ENCODE data around the gene TSPAN32. TPM values are rescaled to one million over a fixed set of nuclear protein-coding genes. Genes with fewer than 3 reads are reported as not detected.
A peak's percentile ranks its signal among the peaks of the same experiment; 100 is the strongest.
"Not testable (repeated sequence)": the region's sequence is repeated elsewhere in the genome, so short reads cannot be mapped to it uniquely, and the experiment has no call there.

The TSPAN32 gene
- polyA plus RNA-seq, 3 donors from 2014 or later, result 132 to 223 (median 200) TPM

DNA sequence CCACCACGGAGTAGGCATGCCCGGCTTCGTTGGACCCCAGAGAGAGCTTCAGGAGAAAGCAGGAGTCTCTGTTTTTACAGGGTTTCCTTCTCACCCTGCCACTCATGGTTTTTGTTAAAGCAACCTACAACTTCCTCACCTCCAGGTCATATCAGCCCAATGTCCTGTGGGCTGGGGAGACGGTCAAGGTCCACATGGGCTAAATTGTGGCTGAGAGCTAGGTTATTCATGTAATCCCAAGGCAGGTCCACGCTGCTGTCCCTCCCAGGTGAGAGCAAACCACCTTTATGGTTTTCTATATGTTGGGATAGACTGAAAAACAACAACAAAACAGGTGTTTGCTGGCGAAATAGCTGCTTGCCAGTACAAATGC lies 19.5 kb downstream of the TSPAN32 start:
- no peak for DNase-seq
- peaks cover 20 to 24% of the 10 kb centered on the region in 2 donors for H3K4me1 Mint-ChIP-seq

DNA sequence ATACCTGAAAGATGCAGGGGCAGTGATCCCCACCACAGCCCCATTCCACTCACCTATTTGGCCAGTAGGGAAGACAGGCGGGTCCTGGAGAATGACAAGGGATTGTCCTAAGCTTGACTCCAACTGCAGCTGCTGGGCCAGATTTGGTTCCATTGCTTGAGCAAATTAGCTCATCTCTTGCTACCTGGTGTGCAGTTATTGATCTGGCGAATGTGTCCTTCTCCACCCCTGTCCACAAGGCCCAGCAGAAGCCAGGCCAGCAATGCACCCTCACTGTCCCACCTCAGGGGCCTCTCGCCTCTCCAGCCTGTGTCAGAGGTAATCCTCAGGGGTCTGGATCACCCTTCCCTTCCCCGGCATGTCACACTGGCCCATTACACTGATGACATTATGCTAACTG lies 23.3 kb downstream of the TSPAN32 start:
- H3K27ac Mint-ChIP-seq, result no peak overlapping the region
- no peaks in the 10 kb centered on the region for H3K4me1 Mint-ChIP-seq
- DNase-seq, result no peak
- H3K4me3 Mint-ChIP-seq, result no peak overlapping the region
- H3K27me3 Mint-ChIP-seq (ENCODE audit: low read depth in 3 of 3), result peaks cover 4 to 25% (median 19%) of the 10 kb centered on the region in 3 donors
- no peaks in the 10 kb centered on the region for H3K36me3 Mint-ChIP-seq
- H3K9me3 Mint-ChIP-seq, result peaks cover 0 to 10% (median 0%) of the 10 kb centered on the region in 6 donors

More for the DNA sequence above, 19.5 kb downstream of the TSPAN32 start:
- H3K27ac Mint-ChIP-seq, result no peak overlapping the region
- peaks cover 2 to 16% (median 10%) of the 10 kb centered on the region in 3 donors for H3K27me3 Mint-ChIP-seq (ENCODE audit: low read depth in 3 of 3)
- H3K4me3 Mint-ChIP-seq, result no peak overlapping the region
- H3K36me3 Mint-ChIP-seq, result peaks cover 0 to 3% (median 0%) of the 10 kb centered on the region in 3 donors
- peaks cover 0 to 10% (median under 1%) of the 10 kb centered on the region in 6 donors for H3K9me3 Mint-ChIP-seq

DNA sequence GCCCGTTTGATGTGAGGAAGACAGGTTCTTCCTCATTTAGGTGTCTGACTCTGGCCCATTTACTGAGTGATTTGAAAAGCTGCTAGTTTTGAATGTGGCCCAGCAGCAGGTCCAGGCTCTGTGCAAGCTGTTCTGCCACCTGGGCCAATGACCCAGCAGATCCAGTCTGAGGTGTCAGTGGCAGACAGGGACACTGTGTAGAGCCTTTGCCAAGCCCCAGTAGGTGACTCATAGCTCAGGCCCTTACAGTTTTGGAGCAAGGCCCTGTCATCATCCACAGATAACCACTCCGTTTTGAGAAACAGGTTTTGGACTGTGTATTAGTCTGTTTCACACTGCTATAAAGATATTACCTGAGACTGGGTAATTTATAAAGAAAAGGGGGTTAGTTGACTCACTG lies 23.9 kb downstream of the TSPAN32 start:
- Mint-ChIP-seq H3K4me3 (no peak overlapping the region), H3K4me1 (no peaks in the 10 kb centered on the region), H3K9me3 (peaks cover 0 to 11% (median 1%) of the 10 kb centered on the region in 6 donors), H3K27me3 (ENCODE audit: low read depth in 3 of 3) (peaks cover 4 to 28% (median 19%) of the 10 kb centered on the region in 3 donors), H3K36me3 (peaks cover 0 to 5% (median 0%) of the 10 kb centered on the region in 3 donors), H3K27ac (no peak overlapping the region)
- DNase-seq, result no peak

DNA sequence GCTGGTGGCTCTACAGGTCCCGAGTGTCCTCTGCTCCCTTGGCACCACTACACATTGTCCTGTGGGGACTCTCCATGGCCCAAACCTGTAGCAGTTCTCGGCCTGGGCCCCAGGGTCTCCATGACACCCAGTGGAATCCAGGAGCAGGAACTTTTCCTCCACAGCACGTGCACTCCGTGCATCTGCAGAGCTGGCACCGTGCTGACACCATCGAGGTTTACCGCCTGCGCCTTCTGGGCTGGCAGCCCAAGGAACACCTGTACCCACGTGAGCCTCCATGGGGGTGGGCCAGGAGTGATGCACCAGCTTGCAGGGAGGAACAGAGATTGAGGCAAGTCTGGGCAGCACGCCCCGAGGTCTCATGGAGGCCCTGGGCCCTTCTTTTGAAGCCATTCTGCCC lies 25.2 kb downstream of the TSPAN32 start:
- no peak for DNase-seq
- Mint-ChIP-seq H3K27ac (no peak overlapping the region), H3K4me3 (no peak overlapping the region)

DNA sequence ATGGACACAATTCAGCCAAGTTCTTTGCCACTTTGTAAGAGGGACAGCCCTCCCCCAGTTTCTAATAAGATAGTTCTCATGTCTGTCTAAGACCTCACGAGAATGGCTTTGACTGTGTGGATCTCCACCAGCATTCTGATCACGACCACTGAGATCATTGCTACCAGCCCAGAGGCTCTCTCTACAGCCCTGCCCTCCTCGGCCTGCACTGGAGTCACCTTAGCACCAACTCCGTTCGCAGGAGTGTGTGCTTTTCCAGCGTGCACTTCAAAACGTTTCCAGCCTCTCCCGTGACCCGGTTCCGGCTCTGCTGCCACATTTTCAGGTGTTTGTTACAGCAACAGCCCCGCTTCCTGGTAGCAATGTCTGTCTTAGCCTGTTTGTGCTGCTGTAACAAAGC lies 26.2 kb downstream of the TSPAN32 start:
- H3K4me1 Mint-ChIP-seq, result no peaks in the 10 kb centered on the region
- no peak overlapping the region for H3K27ac Mint-ChIP-seq
- peaks cover 0 to 7% (median 3%) of the 10 kb centered on the region in 6 donors for H3K9me3 Mint-ChIP-seq
- H3K4me3 Mint-ChIP-seq, result no peak overlapping the region
- H3K27me3 Mint-ChIP-seq (ENCODE audit: low read depth in 3 of 3), result peaks cover 4 to 20% (median 18%) of the 10 kb centered on the region in 3 donors
- H3K36me3 Mint-ChIP-seq, result peaks cover 0 to 5% (median 3%) of the 10 kb centered on the region in 3 donors
- no peak for DNase-seq

More for the DNA sequence above, 25.2 kb downstream of the TSPAN32 start:
- Mint-ChIP-seq H3K9me3 (peaks cover 0 to 16% (median 3%) of the 10 kb centered on the region in 6 donors), H3K36me3 (peaks cover 0 to 5% (median 3%) of the 10 kb centered on the region in 3 donors), H3K4me1 (no peaks in the 10 kb centered on the region), H3K27me3 (ENCODE audit: low read depth in 3 of 3) (peaks cover 4 to 28% (median 18%) of the 10 kb centered on the region in 3 donors)

DNA sequence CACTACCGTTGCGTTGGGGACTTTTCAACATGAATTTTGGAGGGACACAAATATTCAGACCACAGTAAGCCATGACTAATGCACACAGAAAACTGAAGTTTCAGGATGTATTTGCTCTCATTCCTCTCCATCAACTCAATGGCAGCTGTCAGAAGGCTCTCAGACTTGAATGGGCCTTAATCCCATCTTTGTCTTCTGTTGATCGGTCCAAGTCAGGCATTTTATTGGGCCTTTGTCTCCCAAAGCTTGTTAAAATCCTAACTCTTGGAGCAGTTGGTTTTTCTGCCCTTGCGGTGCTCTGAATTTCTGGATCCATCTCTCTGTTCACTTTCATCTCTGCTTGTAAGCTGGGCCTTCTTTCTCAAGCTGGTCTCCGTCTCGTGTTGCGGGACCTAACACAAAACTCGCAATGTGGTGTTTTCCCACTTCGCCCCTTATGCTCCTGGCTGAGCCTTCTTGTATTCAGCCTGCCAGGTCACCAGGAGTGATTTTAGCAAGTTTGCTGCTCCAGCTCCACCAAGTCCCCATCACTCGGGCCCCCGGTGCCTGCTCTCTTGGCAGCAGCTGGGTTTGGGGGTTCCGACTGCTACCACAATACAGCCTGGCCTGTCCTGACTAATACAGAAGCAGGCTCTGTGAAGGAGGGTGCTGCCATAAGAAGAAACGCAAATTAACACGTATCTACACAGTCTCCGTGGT lies 27.0 kb downstream of the TSPAN32 start:
- no peak overlapping the region for H3K27ac Mint-ChIP-seq
- H3K4me3 Mint-ChIP-seq, result no peak overlapping the region
- no peaks in the 10 kb centered on the region for H3K4me1 Mint-ChIP-seq

DNA sequence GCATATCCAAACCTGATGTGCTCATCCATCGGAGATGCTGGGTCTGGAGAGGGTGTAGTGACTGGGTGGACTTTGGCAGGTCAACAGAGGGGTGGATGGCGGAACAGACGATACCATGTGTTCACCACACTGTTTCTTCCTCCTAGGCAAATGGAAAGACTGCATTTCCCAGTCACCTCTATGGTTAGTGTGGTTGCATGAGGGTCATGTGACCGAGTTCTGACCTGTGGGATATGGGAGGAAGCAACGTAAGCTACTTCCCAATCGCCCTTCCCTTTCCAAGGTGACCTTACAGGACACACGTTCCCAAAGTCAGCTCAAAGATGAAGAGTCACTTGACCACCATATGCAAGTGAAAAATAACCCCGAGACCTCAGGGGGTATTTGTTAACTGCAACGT lies 27.7 kb downstream of the TSPAN32 start:
- H3K36me3 Mint-ChIP-seq, result peaks cover 0 to 5% (median 3%) of the 10 kb centered on the region in 3 donors
- no peak overlapping the region for H3K4me3 Mint-ChIP-seq
- no peak for DNase-seq
- H3K27ac Mint-ChIP-seq, result no peak overlapping the region
- H3K27me3 Mint-ChIP-seq (ENCODE audit: low read depth in 3 of 3), result peaks cover 4 to 17% (median 14%) of the 10 kb centered on the region in 3 donors
- H3K9me3 Mint-ChIP-seq, result peaks cover 0 to 7% (median 2%) of the 10 kb centered on the region in 6 donors
- no peaks in the 10 kb centered on the region for H3K4me1 Mint-ChIP-seq

More for the DNA sequence above, 27.0 kb downstream of the TSPAN32 start:
- Mint-ChIP-seq H3K27me3 (ENCODE audit: low read depth in 3 of 3) (peaks cover 4 to 19% (median 17%) of the 10 kb centered on the region in 3 donors), H3K36me3 (peaks cover 0 to 5% (median 3%) of the 10 kb centered on the region in 3 donors), H3K9me3 (peaks cover 0 to 7% (median 2%) of the 10 kb centered on the region in 6 donors)
- no peak for DNase-seq

DNA sequence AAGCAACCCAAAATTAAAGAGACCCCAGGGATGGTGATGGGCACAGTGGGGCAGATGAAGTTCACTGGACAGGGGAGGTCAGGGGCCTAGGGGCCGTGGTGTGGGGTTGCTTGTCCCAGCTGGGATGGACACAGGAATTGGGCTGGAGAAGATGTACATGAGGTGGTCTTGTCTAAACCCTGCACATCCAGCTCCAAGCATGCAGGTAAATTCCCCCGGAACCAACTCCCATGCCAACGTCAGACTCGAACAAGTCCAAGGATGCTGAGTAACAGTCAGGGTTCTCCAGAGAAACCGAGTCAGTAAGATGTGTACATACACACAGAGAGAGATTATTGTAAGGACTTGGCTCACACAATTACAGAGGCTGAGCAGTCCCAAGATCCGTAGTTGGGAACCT lies 28.9 kb downstream of the TSPAN32 start:
- Mint-ChIP-seq H3K27me3 (ENCODE audit: low read depth in 3 of 3) (peaks cover 4 to 14% (median 14%) of the 10 kb centered on the region in 3 donors), H3K4me1 (no peaks in the 10 kb centered on the region), H3K9me3 (peaks cover 0 to 7% (median 2%) of the 10 kb centered on the region in 6 donors), H3K27ac (no peak overlapping the region), H3K4me3 (no peak overlapping the region), H3K36me3 (peaks cover 0 to 5% (median 3%) of the 10 kb centered on the region in 3 donors)
- DNase-seq, result no peak

DNA sequence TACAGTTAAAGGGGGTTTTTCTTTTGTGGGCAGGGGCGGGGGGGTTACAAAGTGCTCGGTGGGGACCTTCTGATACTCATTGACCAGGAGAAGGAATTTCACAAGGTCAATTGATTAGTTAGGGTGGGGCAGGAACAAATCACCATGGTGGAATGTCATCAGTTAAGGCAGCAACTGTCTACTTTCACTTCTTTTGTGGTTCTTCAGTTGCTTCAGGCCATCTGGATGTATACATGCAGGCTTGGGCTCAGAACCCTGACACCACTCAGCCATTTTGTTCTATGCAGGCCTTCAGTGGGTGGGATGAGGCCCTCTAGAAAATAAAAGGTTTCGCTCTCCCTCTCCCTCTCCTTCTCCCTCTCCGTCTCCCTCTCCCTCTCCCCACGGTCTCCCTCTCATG lies 29.6 kb downstream of the TSPAN32 start:
- Mint-ChIP-seq H3K4me1 (no peaks in the 10 kb centered on the region), H3K27ac (no peak overlapping the region), H3K27me3 (ENCODE audit: low read depth in 3 of 3) (peaks cover 7 to 14% (median 11%) of the 10 kb centered on the region in 3 donors), H3K36me3 (peaks cover 0 to 5% (median 3%) of the 10 kb centered on the region in 3 donors), H3K9me3 (peaks cover 0 to 7% (median 2%) of the 10 kb centered on the region in 6 donors), H3K4me3 (no peak overlapping the region)
- DNase-seq, result no peak

DNA sequence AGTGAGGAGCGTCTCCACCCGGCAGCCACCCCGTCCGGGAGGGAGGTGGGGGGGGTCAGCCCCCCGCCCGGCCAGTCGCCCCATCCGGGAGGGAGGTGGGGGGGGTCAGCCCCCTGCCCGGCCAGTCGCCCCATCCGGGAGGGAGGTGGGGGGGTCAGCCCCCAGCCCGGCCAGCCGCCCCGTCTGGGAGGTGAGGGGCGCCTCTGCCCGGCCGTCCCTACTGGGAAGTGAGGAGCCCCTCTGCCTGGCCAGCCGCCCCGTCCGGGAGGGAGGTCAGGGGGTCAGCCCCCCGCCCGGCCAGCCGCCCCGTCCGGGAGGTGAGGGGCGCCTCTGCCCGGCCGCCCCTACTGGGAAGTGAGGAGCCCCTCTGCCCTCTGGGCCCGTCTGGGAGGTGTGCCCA lies 30.8 kb downstream of the TSPAN32 start:
- H3K36me3 Mint-ChIP-seq, DNase-seq, H3K27ac Mint-ChIP-seq, H3K4me3 Mint-ChIP-seq, H3K4me1 Mint-ChIP-seq, H3K9me3 Mint-ChIP-seq: not testable (repeated sequence)
- H3K27me3 Mint-ChIP-seq (ENCODE audit: low read depth in 3 of 3), result peaks cover 10 to 16% (median 14%) of the 10 kb centered on the region in 3 donors

DNA sequence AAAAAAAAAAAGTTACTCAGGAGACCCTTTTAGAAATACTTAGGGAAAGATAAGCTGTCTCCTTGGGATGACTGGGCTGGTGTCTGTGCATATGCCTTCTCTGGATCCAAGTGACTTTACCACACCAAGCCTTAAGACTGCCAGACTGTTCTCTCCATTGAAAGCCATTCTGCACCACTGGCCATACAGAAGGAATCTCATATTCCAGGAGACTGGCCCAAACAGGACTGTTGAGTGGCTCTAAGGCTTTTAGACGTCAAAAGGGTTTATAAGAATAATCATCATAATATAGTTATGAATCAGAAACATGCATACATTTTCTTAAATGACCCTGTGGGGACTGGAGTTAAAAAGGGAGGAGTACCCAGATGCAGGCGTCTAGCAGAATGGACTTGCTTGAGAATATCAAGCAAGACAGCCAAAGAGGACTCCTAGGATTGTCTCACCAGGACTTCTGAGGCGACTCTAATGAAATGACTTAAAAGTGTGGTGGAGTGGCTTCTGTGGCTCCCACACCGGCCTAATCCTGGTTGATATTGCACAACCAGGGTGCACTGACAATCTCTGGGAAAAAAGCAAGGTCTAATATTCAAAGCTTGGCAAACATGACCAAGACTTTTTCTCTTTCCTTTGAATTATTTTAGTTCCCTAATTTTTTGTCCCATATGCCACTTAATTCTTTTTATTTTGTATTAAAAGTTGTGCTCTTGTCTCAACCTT lies 31.8 kb downstream of the TSPAN32 start:
- DNase-seq, H3K36me3 Mint-ChIP-seq, H3K9me3 Mint-ChIP-seq, H3K27ac Mint-ChIP-seq, H3K4me1 Mint-ChIP-seq, H3K4me3 Mint-ChIP-seq: not testable (repeated sequence)
- H3K27me3 Mint-ChIP-seq (ENCODE audit: low read depth in 3 of 3), result peaks cover 6 to 14% (median 8%) of the 10 kb centered on the region in 3 donors

DNA sequence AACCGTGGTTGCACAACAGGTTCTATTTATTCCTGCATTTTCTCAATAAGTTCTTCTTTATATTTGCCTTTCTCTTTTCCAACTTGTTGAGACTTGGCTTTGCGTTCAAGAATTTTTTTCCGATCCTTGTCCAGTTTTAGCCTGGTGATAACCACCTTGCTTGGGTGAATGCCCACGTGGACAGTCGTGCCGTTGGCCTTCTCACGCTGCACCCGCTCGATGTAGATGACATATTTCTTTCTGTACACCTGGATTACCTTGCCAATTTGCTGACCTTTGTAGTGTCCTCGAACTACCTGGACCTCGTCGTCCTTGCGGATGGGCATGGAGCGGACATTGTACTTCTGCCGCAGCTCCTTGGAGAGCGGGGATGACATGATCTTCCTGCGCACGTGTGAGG lies 33.5 kb downstream of the TSPAN32 start:
- H3K36me3 Mint-ChIP-seq; H3K4me3 Mint-ChIP-seq; H3K27me3 Mint-ChIP-seq (ENCODE audit: low read depth in 3 of 3); H3K4me1 Mint-ChIP-seq; H3K27ac Mint-ChIP-seq; H3K9me3 Mint-ChIP-seq; DNase-seq: not testable (repeated sequence)

DNA sequence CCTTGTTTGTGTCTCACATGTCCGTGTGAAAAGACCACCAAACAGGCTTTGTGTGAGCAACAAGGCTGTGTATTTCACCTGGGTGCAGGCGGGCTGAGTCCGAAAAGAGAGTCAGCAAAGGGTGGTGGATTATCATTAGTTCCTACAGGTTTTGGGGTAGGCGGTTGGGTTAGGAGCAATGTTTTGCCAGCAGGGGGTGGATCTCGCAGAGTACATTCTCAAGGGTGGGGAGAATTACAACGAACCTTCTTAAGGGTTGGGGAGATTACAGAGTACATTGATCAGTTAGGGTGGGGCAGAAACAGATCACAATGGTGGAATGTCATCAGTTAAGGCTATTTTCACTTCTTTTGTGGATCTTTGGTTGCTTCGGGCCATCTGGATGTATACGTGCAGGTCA lies 36.9 kb downstream of the TSPAN32 start:
- H3K27ac Mint-ChIP-seq, H3K36me3 Mint-ChIP-seq, H3K4me1 Mint-ChIP-seq, H3K9me3 Mint-ChIP-seq, H3K4me3 Mint-ChIP-seq: not testable (repeated sequence)
- DNase-seq, result peak in 1 of 3 donors; percentile 33
- H3K27me3 Mint-ChIP-seq (ENCODE audit: low read depth in 3 of 3), result peaks cover 4 to 12% (median 6%) of the 10 kb centered on the region in 3 donors

DNA sequence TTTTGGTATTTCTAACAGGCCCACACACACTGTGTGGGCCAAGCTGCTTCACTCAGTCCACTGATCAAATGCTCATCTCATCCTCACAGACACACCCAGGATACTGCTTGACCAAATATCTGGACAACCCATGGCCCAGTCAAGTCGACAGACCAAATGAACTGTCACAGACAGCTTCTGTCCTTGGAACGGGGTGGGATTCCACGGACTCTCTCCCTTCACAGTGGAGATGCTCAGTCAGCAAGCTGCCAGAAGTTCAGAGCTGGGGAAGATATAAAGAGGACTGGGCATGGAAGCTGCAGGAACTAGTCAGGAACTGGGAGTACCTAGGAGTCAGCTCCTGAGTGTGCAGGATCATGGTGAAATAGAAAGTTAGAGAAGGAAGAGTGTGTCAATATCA lies 40.7 kb downstream of the TSPAN32 start:
- no peaks in the 10 kb centered on the region for H3K36me3 Mint-ChIP-seq
- H3K9me3 Mint-ChIP-seq, result no peaks in the 10 kb centered on the region
- no peak for DNase-seq
- H3K4me1 Mint-ChIP-seq, result no peaks in the 10 kb centered on the region
- H3K27ac Mint-ChIP-seq, result no peak overlapping the region
- peaks cover 2 to 7% (median 2%) of the 10 kb centered on the region in 3 donors for H3K27me3 Mint-ChIP-seq (ENCODE audit: low read depth in 3 of 3)
- H3K4me3 Mint-ChIP-seq, result no peak overlapping the region
